OCI-LY3 (cell line): Measurements from ENCODE around the gene SAE1.

Experiments used
- EZH2phosphoT487 ChIP-seq: fragments of 200-600 bp; shearing (Covaris generic); IDR thresholded peaks from 2 replicates; pipeline ENCODE4 v1.6.1; 2018; ENCODE audit warnings: antibody characterized with exemption, mixed run types, low read depth
- TF ChIP-seq, protein P1 (sequence below): fragments of 200-600, 300-600 bp; sonication (generic); IDR thresholded peaks from 2 replicates; pipeline ENCODE4 v1.5.1; 2014; ENCODE audit warnings: antibody characterized with exemption, low read length, low read depth

DNA sequence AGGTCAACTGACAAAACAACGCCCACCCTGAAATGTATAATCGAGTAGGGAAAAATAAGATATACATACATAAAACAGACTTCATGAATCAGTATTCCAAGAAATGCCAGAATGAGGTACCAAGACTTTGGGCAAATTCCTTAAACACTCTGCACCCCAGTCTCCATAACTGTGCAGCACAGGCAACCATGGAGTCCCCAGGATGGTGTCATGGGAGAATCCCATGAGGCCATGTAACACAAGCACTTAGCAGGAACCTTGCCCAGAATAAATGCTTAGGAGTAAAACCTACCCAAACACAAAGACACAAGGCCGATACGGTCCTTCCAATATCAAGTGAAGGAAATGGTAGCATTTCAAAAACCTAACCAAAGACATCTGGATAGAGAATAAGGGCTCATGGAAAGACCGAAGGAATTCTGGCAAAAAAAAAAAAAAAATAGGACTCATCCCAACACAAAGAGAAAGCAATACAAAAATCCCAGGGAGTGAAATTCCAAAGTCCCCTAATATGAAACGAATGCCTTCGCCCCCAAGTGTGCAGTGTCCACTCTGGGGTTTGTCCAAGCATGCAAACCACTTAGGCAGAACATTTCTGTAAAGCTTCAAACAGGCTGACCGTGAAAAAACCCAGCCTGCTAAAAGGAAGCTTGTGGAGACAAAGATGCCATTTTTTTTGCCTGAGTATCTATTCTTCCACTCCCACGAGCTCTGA, 28.1 kb upstream of the SAE1 start:
- TF ChIP-seq, protein P1, sequence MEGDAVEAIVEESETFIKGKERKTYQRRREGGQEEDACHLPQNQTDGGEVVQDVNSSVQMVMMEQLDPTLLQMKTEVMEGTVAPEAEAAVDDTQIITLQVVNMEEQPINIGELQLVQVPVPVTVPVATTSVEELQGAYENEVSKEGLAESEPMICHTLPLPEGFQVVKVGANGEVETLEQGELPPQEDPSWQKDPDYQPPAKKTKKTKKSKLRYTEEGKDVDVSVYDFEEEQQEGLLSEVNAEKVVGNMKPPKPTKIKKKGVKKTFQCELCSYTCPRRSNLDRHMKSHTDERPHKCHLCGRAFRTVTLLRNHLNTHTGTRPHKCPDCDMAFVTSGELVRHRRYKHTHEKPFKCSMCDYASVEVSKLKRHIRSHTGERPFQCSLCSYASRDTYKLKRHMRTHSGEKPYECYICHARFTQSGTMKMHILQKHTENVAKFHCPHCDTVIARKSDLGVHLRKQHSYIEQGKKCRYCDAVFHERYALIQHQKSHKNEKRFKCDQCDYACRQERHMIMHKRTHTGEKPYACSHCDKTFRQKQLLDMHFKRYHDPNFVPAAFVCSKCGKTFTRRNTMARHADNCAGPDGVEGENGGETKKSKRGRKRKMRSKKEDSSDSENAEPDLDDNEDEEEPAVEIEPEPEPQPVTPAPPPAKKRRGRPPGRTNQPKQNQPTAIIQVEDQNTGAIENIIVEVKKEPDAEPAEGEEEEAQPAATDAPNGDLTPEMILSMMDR, result no peak
- no peak for TF ChIP-seq EZH2phosphoT487
